Endodermal cell (in vitro differentiated cells): ENCODE measurements around the gene DYNC1LI2. TPM values are rescaled to one million over a fixed set of nuclear protein-coding genes. Genes with fewer than 3 reads are reported as not detected.

Experiments
- DNase-seq: peaks from one replicate; pipeline ENCODE4 v3.0.0-alpha.2; 2017
- H3K27ac ChIP-seq: 2 replicates; pipeline ENCODE4 v1.5.1; 2013; ENCODE audit warnings: mild to moderate bottlenecking, low read depth, low read length, moderate library complexity
- H3K27me3 ChIP-seq: 2 replicates; pipeline ENCODE4 v1.6.1; 2013; ENCODE audit warnings: mild to moderate bottlenecking, low read length, moderate library complexity; ENCODE audit not compliant: insufficient read depth, control insufficient read depth, poor library complexity, severe bottlenecking
- H3K36me3 ChIP-seq: 2 replicates; pipeline ENCODE4 v1.7.0; 2013; ENCODE audit warnings: mild to moderate bottlenecking, low read length, moderate library complexity; ENCODE audit not compliant: control insufficient read depth, insufficient read depth
- H3K4me1 ChIP-seq: one replicate; pipeline ENCODE4 v1.7.0; 2013; ENCODE audit warnings: low read length; ENCODE audit not compliant: control insufficient read depth, insufficient read depth
- H3K4me3 ChIP-seq: 2 replicates; pipeline ENCODE4 v1.5.1; 2013; ENCODE audit warnings: mild to moderate bottlenecking, low read length, moderate library complexity
- H3K9ac ChIP-seq: 2 replicates; pipeline ENCODE4 v1.6.1; 2013; ENCODE audit warnings: mild to moderate bottlenecking, low read length, moderate library complexity; ENCODE audit not compliant: poor library complexity, severe bottlenecking; ENCODE audit errors: extremely low read depth
- H3K9me3 ChIP-seq: 2 replicates; pipeline ENCODE4 v1.6.1; 2013; ENCODE audit warnings: mild to moderate bottlenecking, low read length, moderate library complexity; ENCODE audit not compliant: control insufficient read depth
- H3K27ac Mint-ChIP-seq: 2 replicates; pipeline ENCODE4 v1.8.0; 2020; ENCODE audit warnings: mixed read lengths
- H3K27me3 Mint-ChIP-seq: 2 replicates; pipeline ENCODE4 v1.8.0; 2021; ENCODE audit warnings: mild to moderate bottlenecking, mixed read lengths; ENCODE audit not compliant: insufficient read depth
- H3K36me3 Mint-ChIP-seq: 2 replicates; pipeline ENCODE4 v1.8.0; 2020; ENCODE audit warnings: low read depth, mixed read lengths
- H3K4me1 Mint-ChIP-seq: 2 replicates; pipeline ENCODE4 v1.8.0; 2020; ENCODE audit warnings: mixed read lengths
- H3K4me3 Mint-ChIP-seq: 2 replicates; pipeline ENCODE4 v1.8.0; 2020; ENCODE audit warnings: mild to moderate bottlenecking, moderate library complexity, mixed read lengths
- H3K9me3 Mint-ChIP-seq: 2 replicates; pipeline ENCODE4 v1.8.0; 2020; ENCODE audit warnings: mild to moderate bottlenecking, mixed read lengths
- CTCF ChIP-seq: fragments of 200-600 bp; sonication (generic); conservative IDR thresholded peaks from 2 replicates; pipeline ENCODE4 v1.5.0; 2021; ENCODE audit warnings: antibody characterized with exemption, mild to moderate bottlenecking
- WGBS, 2 experiments: methylation state at CpG; one replicate each; pipeline versions ENCODE4 v1.1.5 to v1.1.7; 2013; ENCODE audit warnings: missing lambda C conversion rate in 2 of 2, mixed read lengths in 1 of 2; ENCODE audit not compliant: insufficient coverage in 1 of 2, insufficient read length in 1 of 2; 5-methylcytosine and 5-hydroxymethylcytosine counted together
- total RNA-seq, 2 donors: library from RNA; stranded (reverse); fragmentation: NEBNext Ultra II Directional in 1 of 2; extraction: Animal tissue kit (Norgen Biotek cat#: 25700) in 1 of 2; gene quantifications; 2 replicates in 1 of 2; 3 replicates in 1 of 2; pipeline ENCODE4 v1.2.1, GENCODE V29; 2021

The DYNC1LI2 gene
- total RNA-seq, 2 donors from 2014 or later: 89.5 to 95.9 TPM

GRCh38 chr16:66776457-66776856, 25.0 kb upstream of the DYNC1LI2 start:
- Histone ChIP-seq H3K27me3 (no peaks in the 10 kb centered on the region), H3K4me1 (no peaks in the 10 kb centered on the region), H3K27ac (no peak overlapping the region), H3K9me3 (no peaks in the 10 kb centered on the region), H3K9ac (no peak overlapping the region), H3K36me3 (no peaks in the 10 kb centered on the region), H3K4me3 (no peak overlapping the region)
- no peak overlapping the region for H3K4me3 Mint-ChIP-seq
- TF ChIP-seq CTCF: no peak
- H3K27me3 Mint-ChIP-seq: no peaks in the 10 kb centered on the region
- H3K36me3 Mint-ChIP-seq: no peaks in the 10 kb centered on the region
- peaks cover 4% of the 10 kb centered on the region for H3K4me1 Mint-ChIP-seq
- H3K27ac Mint-ChIP-seq: no peak overlapping the region
- no peaks in the 10 kb centered on the region for H3K9me3 Mint-ChIP-seq
- no peak for DNase-seq

GRCh38 chr16:66774981-66775380, 23.6 kb upstream of the DYNC1LI2 start:
- no peak for TF ChIP-seq CTCF
- Histone ChIP-seq H3K36me3 (no peaks in the 10 kb centered on the region), H3K27ac (no peak overlapping the region), H3K9ac (no peak overlapping the region), H3K4me3 (no peak overlapping the region), H3K9me3 (no peaks in the 10 kb centered on the region), H3K27me3 (no peaks in the 10 kb centered on the region), H3K4me1 (no peaks in the 10 kb centered on the region)
- Mint-ChIP-seq H3K36me3 (no peaks in the 10 kb centered on the region), H3K4me1 (peaks cover 4% of the 10 kb centered on the region), H3K4me3 (no peak overlapping the region), H3K27ac (no peak overlapping the region), H3K27me3 (no peaks in the 10 kb centered on the region), H3K9me3 (no peaks in the 10 kb centered on the region)
- 92 to 100% methylated on average over 1 to 2 of the region's 2 CpGs for WGBS, 2 experiments
- DNase-seq: no peak

- H3K9ac ChIP-seq: no peak overlapping the region
- Mint-ChIP-seq H3K36me3 (no peaks in the 10 kb centered on the region), H3K9me3 (no peaks in the 10 kb centered on the region), H3K4me3 (no peak overlapping the region), H3K27me3 (peaks cover 10% of the 10 kb centered on the region), H3K27ac (no peak overlapping the region), H3K4me1 (no peaks in the 10 kb centered on the region)
- H3K36me3 ChIP-seq: no peaks in the 10 kb centered on the region
- H3K27ac ChIP-seq: no peak overlapping the region
- no peak overlapping the region for H3K4me3 ChIP-seq
- no peak for DNase-seq
- peaks cover 5% of the 10 kb centered on the region for H3K27me3 ChIP-seq
- TF ChIP-seq CTCF: peak; percentile 66
- H3K4me1 ChIP-seq: no peaks in the 10 kb centered on the region
- no peaks in the 10 kb centered on the region for H3K9me3 ChIP-seq
These were observed 6.7 kb upstream of the DYNC1LI2 start for GRCh38 chr16:66758086-66758485.
